ENCODE measurements around the gene WNK1. TPM values are rescaled to one million over a fixed set of nuclear protein-coding genes. Genes with fewer than 3 reads are reported as not detected.

Gene WNK1
- total RNA-seq, 1 experiment from 2014 or later, result 117 TPM

DNA sequence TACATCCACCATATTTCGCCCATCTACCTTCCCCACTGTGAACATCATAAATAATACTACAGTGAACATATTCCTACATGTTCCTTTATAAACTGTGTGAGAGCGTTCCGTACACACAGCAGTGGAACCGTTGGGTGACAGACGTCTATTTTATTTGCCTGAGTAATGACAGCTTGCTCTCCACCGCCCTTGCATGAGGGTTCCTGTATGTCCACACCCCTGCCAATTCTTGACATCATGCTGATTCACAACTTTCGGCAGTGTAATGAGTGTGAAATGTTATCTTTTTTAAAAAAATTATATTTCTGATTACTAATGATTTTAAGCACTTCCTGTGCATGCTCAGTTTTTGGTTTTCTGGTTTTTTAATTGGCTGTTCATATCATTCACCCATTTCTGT is 201.4 kb downstream of the WNK1 start:
- WGBS (ENCODE audit: extremely low coverage, insufficient read length, low lambda C conversion rate), result no CpG with 5 or more reads among the region's 7 CpGs
- H2BK5ac ChIP-seq (ENCODE audit: insufficient read length, low read length), result no peak overlapping the region
- no peak overlapping the region for H3K9ac ChIP-seq (ENCODE audit: extremely low read depth, insufficient read length, low read length)
- no peak overlapping the region for H4K91ac ChIP-seq (ENCODE audit: insufficient read length, low read depth, low read length)
- H2BK20ac ChIP-seq (ENCODE audit: low read depth, low read length, poor library complexity, severe bottlenecking), result no peak overlapping the region
- no peak overlapping the region for H2BK15ac ChIP-seq (ENCODE audit: low read depth, low read length)
- H4K8ac ChIP-seq (replicated peaks; ENCODE audit: insufficient read length, low read depth, low read length), result no peak overlapping the region
- H3K79me1 ChIP-seq (ENCODE audit: insufficient read depth, low read depth, low read length, poor library complexity, severe bottlenecking), result no peaks in the 10 kb centered on the region
- TF ChIP-seq, protein P1, sequence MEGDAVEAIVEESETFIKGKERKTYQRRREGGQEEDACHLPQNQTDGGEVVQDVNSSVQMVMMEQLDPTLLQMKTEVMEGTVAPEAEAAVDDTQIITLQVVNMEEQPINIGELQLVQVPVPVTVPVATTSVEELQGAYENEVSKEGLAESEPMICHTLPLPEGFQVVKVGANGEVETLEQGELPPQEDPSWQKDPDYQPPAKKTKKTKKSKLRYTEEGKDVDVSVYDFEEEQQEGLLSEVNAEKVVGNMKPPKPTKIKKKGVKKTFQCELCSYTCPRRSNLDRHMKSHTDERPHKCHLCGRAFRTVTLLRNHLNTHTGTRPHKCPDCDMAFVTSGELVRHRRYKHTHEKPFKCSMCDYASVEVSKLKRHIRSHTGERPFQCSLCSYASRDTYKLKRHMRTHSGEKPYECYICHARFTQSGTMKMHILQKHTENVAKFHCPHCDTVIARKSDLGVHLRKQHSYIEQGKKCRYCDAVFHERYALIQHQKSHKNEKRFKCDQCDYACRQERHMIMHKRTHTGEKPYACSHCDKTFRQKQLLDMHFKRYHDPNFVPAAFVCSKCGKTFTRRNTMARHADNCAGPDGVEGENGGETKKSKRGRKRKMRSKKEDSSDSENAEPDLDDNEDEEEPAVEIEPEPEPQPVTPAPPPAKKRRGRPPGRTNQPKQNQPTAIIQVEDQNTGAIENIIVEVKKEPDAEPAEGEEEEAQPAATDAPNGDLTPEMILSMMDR (conservative IDR thresholded peaks at IDR 0.05), result no peak
- no peak overlapping the region for H3K56ac ChIP-seq (ENCODE audit: insufficient read length, low read depth, low read length)
- no peak overlapping the region for H3K14ac ChIP-seq (ENCODE audit: insufficient read depth, low read length)
- H2BK120ac ChIP-seq (ENCODE audit: low read depth, low read length, poor library complexity, severe bottlenecking), result no peak overlapping the region
- no peaks in the 10 kb centered on the region for H3K27me3 ChIP-seq (ENCODE audit: insufficient read depth, low read length)
- H3K23me2 ChIP-seq (ENCODE audit: insufficient read length, low read depth, low read length, poor library complexity, severe bottlenecking), result no peaks in the 10 kb centered on the region
- no peaks in the 10 kb centered on the region for H3K79me2 ChIP-seq (ENCODE audit: insufficient read depth, low read length)
- no peak overlapping the region for H2AFZ ChIP-seq (ENCODE audit: low read length)
- H3K4me1 ChIP-seq (ENCODE audit: insufficient read depth, low read length), result no peaks in the 10 kb centered on the region; the same call in 1 of the 2 replicates
- no peaks in the 10 kb centered on the region for H3K9me3 ChIP-seq (ENCODE audit: control insufficient read depth, low read depth, low read length)
- H3K27ac ChIP-seq (ENCODE audit: insufficient read length, low read depth, low read length), result no peak overlapping the region
- no peak overlapping the region for H3K23ac ChIP-seq (ENCODE audit: insufficient read length, low read depth, low read length)
- H3K9me3 Mint-ChIP-seq, result peaks cover 0 to 4% of the 10 kb centered on the region in 2 experiments; a peak in 2 of 5 replicates
- H4K5ac ChIP-seq (ENCODE audit: insufficient read length, low read depth, low read length), result no peak overlapping the region
- no peak overlapping the region for H2AK5ac ChIP-seq (ENCODE audit: insufficient read length, low read length)
- peaks cover 5 to 10% of the 10 kb centered on the region in 2 experiments for H3K4me1 Mint-ChIP-seq
- no peak overlapping the region for H3K4ac ChIP-seq (ENCODE audit: low read depth, low read length)
- H3K36me3 Mint-ChIP-seq (ENCODE audit: insufficient read depth in 1 of 3, low read depth in 3 of 3), result 0 out of 7 replicates have a peak, but pooled peaks cover 0 to 4% (median 0%) of the 10 kb centered on the region in 3 experiments
- H3K27ac Mint-ChIP-seq, result no peak overlapping the region
- DNase-seq, result no peak
- H3K4me3 Mint-ChIP-seq, result no peak overlapping the region
- no peaks in the 10 kb centered on the region for H3K27me3 Mint-ChIP-seq (ENCODE audit: low read depth)
- no peak overlapping the region for H2BK12ac ChIP-seq (ENCODE audit: insufficient read length, low read depth, low read length)
- no peak overlapping the region for H3K4me2 ChIP-seq (ENCODE audit: insufficient read depth, insufficient read length, low read length)
- no peaks in the 10 kb centered on the region for H4K20me1 ChIP-seq (ENCODE audit: control insufficient read depth, insufficient read depth, insufficient read length)
- H3K18ac ChIP-seq (ENCODE audit: insufficient read length, low read depth, low read length), result no peak overlapping the region
- no peak overlapping the region for H3T11ph ChIP-seq (ENCODE audit: low read length)

Measured in H9 (cell line).